Measurements from ENCODE around the gene IGFBP2.

The IGFBP2 gene

GRCh38 chr2:216619411-216620393 lies 13.5 kb upstream of the IGFBP2 start:
- Histone ChIP-seq H3K9ac (ENCODE audit: insufficient read length) (peak overlapping the region; percentile 56), H3K9me3 (ENCODE audit: low read depth, low read length) (no peaks in the 10 kb centered on the region), H3K36me3 (ENCODE audit: insufficient read depth, low read length) (no peaks in the 10 kb centered on the region), H3K4me3 (peak overlapping the region; percentile 67), H3K27ac (peak overlapping the region; percentile 95)
- DNase-seq (ENCODE audit: low read depth, low spot score) = no peak
- no peak for TF ChIP-seq POLR2AphosphoS5 (IDR thresholded peaks at IDR 0.05; ENCODE audit: borderline replicate concordance, low read depth, low read length)
- no peak for TF ChIP-seq EZH2 (IDR thresholded peaks at IDR 0.05)
- TF ChIP-seq FOXP2 (optimal IDR thresholded peaks at IDR 0.05; ENCODE audit: control extremely low read depth, extremely low read length, insufficient read depth) = peak; percentile 64

DNA sequence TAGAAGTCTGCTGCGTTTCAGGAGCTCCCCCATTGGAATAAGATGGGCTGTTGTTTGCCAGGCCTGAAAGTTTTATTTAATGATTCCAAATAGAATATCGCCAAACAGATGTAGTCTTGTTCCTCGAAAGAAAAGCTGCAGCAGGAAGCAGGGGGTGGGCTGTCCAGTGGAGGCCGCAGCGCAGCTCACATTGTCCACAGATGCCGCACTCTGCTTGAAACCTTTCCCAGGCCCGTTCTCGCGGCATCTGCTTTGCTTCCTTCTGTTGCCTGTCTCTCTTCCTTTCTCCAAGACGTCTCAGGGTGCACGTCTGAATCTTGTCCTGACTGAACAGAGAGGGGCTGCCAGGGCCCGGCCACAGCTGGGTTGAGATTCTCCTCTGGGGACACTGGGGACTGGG lies 12.4 kb upstream of the IGFBP2 start:
- Histone ChIP-seq H3K4me3 (no peak overlapping the region; the same call in 1 of the 2 replicates), H3K36me3 (ENCODE audit: insufficient read depth, low read length) (no peaks in the 10 kb centered on the region), H3K9me3 (ENCODE audit: low read depth, low read length) (no peaks in the 10 kb centered on the region), H3K27ac (peak overlapping the region; percentile 51), H3K9ac (ENCODE audit: insufficient read length) (no peak overlapping the region)
- no peak for DNase-seq (ENCODE audit: low read depth, low spot score)
- TF ChIP-seq POLR2AphosphoS5 (IDR thresholded peaks at IDR 0.05; ENCODE audit: borderline replicate concordance, low read depth, low read length) = no peak
- TF ChIP-seq FOXP2 (optimal IDR thresholded peaks at IDR 0.05; ENCODE audit: control extremely low read depth, extremely low read length, insufficient read depth) = no peak
- no peak for TF ChIP-seq EZH2 (IDR thresholded peaks at IDR 0.05)

DNA sequence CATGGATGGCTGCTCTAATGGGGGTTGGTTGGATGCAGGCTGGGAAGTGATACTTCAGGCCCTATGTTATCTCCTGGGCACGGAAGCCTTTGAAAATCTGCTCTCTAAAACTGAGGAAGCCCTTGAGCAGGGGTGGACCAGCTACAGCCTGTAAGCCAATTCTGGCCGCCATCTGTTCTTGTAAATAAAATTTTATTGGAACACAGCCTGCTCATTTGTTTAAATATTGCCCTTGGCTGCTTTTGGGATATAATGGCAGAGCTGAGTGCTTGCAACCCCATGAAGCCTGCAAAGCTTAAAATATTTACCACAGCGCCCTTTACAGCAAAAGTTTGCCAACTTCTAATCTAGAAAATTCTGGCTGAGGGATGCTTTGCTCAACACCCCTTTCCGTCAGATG lies 11.9 kb upstream of the IGFBP2 start:
- TF ChIP-seq EZH2 (IDR thresholded peaks at IDR 0.05) = no peak
- TF ChIP-seq POLR2AphosphoS5 (IDR thresholded peaks at IDR 0.05; ENCODE audit: borderline replicate concordance, low read depth, low read length) = no peak; the same call in 1 of the 2 replicates
- no peak for TF ChIP-seq FOXP2 (optimal IDR thresholded peaks at IDR 0.05; ENCODE audit: control extremely low read depth, extremely low read length, insufficient read depth)
- peak overlapping the region; percentile 12; the same call in 1 of the 2 replicates for H3K4me3 ChIP-seq
- peak overlapping the region; percentile 51 for H3K27ac ChIP-seq
- no peak for DNase-seq (ENCODE audit: low read depth, low spot score)
- H3K9ac ChIP-seq (ENCODE audit: insufficient read length) = no peak overlapping the region
- H3K36me3 ChIP-seq (ENCODE audit: insufficient read depth, low read length) = no peaks in the 10 kb centered on the region
- no peaks in the 10 kb centered on the region for H3K9me3 ChIP-seq (ENCODE audit: low read depth, low read length)

DNA sequence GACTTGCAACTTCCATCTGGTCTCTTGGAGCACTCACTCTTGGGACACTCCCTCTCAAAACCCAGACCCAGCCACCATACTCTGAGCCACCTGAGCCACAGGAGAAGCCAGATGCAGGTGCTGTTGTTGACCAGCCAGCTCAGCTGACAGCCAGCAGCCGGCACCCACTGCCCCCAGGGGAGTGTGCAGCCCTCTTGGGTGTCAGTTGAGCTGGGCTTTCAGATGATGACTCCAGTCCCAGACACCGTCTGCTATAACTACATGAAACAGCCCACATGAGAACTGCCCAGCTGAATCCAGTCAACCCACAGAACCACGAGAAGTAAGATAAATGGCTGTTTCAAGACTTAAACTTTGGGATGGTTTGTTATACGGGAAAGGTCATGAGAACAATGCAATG lies 10.7 kb upstream of the IGFBP2 start:
- no peak overlapping the region for H3K4me3 ChIP-seq
- H3K9ac ChIP-seq (ENCODE audit: insufficient read length) = no peak overlapping the region
- H3K9me3 ChIP-seq (ENCODE audit: low read depth, low read length) = no peaks in the 10 kb centered on the region
- TF ChIP-seq FOXP2 (optimal IDR thresholded peaks at IDR 0.05; ENCODE audit: control extremely low read depth, extremely low read length, insufficient read depth) = no peak
- TF ChIP-seq EZH2 (IDR thresholded peaks at IDR 0.05) = no peak
- no peak for TF ChIP-seq POLR2AphosphoS5 (IDR thresholded peaks at IDR 0.05; ENCODE audit: borderline replicate concordance, low read depth, low read length)
- no peaks in the 10 kb centered on the region for H3K36me3 ChIP-seq (ENCODE audit: insufficient read depth, low read length)
- H3K27ac ChIP-seq = no peak overlapping the region
- DNase-seq (ENCODE audit: low read depth, low spot score) = no peak

GRCh38 chr2:216624251-216624650 lies 9.0 kb upstream of the IGFBP2 start:
- H3K9ac ChIP-seq (ENCODE audit: insufficient read length) = no peak overlapping the region
- DNase-seq (ENCODE audit: low read depth, low spot score) = no peak
- H3K4me3 ChIP-seq = no peak overlapping the region
- no peaks in the 10 kb centered on the region for H3K9me3 ChIP-seq (ENCODE audit: low read depth, low read length)
- H3K36me3 ChIP-seq (ENCODE audit: insufficient read depth, low read length) = no peaks in the 10 kb centered on the region
- no peak for TF ChIP-seq POLR2AphosphoS5 (IDR thresholded peaks at IDR 0.05; ENCODE audit: borderline replicate concordance, low read depth, low read length)
- no peak for TF ChIP-seq EZH2 (IDR thresholded peaks at IDR 0.05)
- TF ChIP-seq FOXP2 (optimal IDR thresholded peaks at IDR 0.05; ENCODE audit: control extremely low read depth, extremely low read length, insufficient read depth) = no peak
- H3K27ac ChIP-seq = no peak overlapping the region

- no peak overlapping the region for H3K4me3 ChIP-seq
- TF ChIP-seq POLR2AphosphoS5 (IDR thresholded peaks at IDR 0.05; ENCODE audit: borderline replicate concordance, low read depth, low read length) = no peak
- TF ChIP-seq FOXP2 (optimal IDR thresholded peaks at IDR 0.05; ENCODE audit: control extremely low read depth, extremely low read length, insufficient read depth) = no peak
- no peak for TF ChIP-seq EZH2 (IDR thresholded peaks at IDR 0.05)
- no peak overlapping the region for H3K9ac ChIP-seq (ENCODE audit: insufficient read length)
- no peak overlapping the region for H3K27ac ChIP-seq
- H3K36me3 ChIP-seq (ENCODE audit: insufficient read depth, low read length) = no peaks in the 10 kb centered on the region
- no peaks in the 10 kb centered on the region for H3K9me3 ChIP-seq (ENCODE audit: low read depth, low read length)
- DNase-seq (ENCODE audit: low read depth, low spot score) = no peak
These were observed 6.9 kb upstream of the IGFBP2 start for GRCh38 chr2:216626168-216626874.

DNA sequence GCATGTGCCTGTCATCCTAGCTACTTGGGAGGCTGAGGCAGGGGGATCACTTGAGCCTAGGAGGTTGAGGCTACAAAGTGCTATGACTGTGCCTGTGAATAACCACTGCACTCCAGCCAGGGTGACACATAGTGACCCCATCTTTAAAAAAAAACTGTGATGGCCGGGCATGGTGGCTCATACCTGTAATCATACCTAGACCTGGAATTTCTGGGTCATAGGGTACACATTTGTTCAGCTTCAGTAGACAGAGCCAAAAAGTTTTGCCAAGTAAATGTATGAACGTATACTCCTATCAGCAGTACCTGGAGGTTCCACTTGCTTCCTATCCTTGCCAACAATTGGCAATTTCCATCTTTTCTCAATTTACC lies 6.4 kb upstream of the IGFBP2 start:
- DNase-seq (ENCODE audit: low read depth, low spot score) = no peak
- H3K4me3 ChIP-seq = no peak overlapping the region
- H3K9ac ChIP-seq (ENCODE audit: insufficient read length) = no peak overlapping the region
- no peaks in the 10 kb centered on the region for H3K36me3 ChIP-seq (ENCODE audit: insufficient read depth, low read length)
- TF ChIP-seq FOXP2 (optimal IDR thresholded peaks at IDR 0.05; ENCODE audit: control extremely low read depth, extremely low read length, insufficient read depth) (no peak), EZH2 (IDR thresholded peaks at IDR 0.05) (no peak), POLR2AphosphoS5 (IDR thresholded peaks at IDR 0.05; ENCODE audit: borderline replicate concordance, low read depth, low read length) (no peak)
- no peak overlapping the region for H3K27ac ChIP-seq
- no peaks in the 10 kb centered on the region for H3K9me3 ChIP-seq (ENCODE audit: low read depth, low read length)

GRCh38 chr2:216629784-216630183 lies 3.4 kb upstream of the IGFBP2 start:
- no peak for TF ChIP-seq EZH2 (IDR thresholded peaks at IDR 0.05)
- no peak for TF ChIP-seq POLR2AphosphoS5 (IDR thresholded peaks at IDR 0.05; ENCODE audit: borderline replicate concordance, low read depth, low read length)
- TF ChIP-seq FOXP2 (optimal IDR thresholded peaks at IDR 0.05; ENCODE audit: control extremely low read depth, extremely low read length, insufficient read depth) = no peak
- Histone ChIP-seq H3K9ac (ENCODE audit: insufficient read length) (no peak overlapping the region), H3K27ac (no peak overlapping the region), H3K4me3 (no peak overlapping the region), H3K36me3 (ENCODE audit: insufficient read depth, low read length) (no peaks in the 10 kb centered on the region), H3K9me3 (ENCODE audit: low read depth, low read length) (no peaks in the 10 kb centered on the region)
- no peak for DNase-seq (ENCODE audit: low read depth, low spot score)

All from SK-N-MC (cell line).